Peyer's patch (tissue), 4 donors: ENCODE results near the gene RAB15. TPM values are rescaled to one million over a fixed set of nuclear protein-coding genes. Genes with fewer than 3 reads are reported as not detected.

ENCODE experiments used
- DNase-seq, 3 donors: peaks; one replicate each; pipeline ENCODE4 v3.0.0-alpha.2; 2017 to 2019
- H3K27ac ChIP-seq, 4 donors: fragments of 200-600 bp; sonication (generic); one replicate each; pipeline ENCODE4 v1.5.1; 2016 to 2019
- H3K27me3 ChIP-seq, 2 donors: fragments of 200-600 bp; sonication (generic); one replicate each; pipeline ENCODE4 v1.5.1; 2019
- H3K36me3 ChIP-seq, 3 donors: fragments of 200-600 bp; sonication (generic); one replicate each; pipeline ENCODE4 v1.5.1; 2016 to 2019
- H3K4me1 ChIP-seq, 4 donors: fragments of 200-600 bp; sonication (generic); one replicate each; pipeline ENCODE4 v1.5.1; 2016 to 2019
- H3K4me3 ChIP-seq, 4 donors: fragments of 200-600 bp; sonication (generic); 1 replicate in 3 of 4; 2 replicates in 1 of 4; pipeline ENCODE4 v1.5.1; 2016 to 2019; ENCODE audit warnings: mild to moderate bottlenecking in 1 of 4
- H3K9me3 ChIP-seq, 4 donors: fragments of 200-600 bp; sonication (generic); one replicate each; pipeline ENCODE4 v1.5.1; 2016 to 2019; ENCODE audit warnings: mild to moderate bottlenecking in 1 of 4
- POLR2A ChIP-seq, 2 donors: fragments of 450-650 bp; IDR thresholded peaks; one replicate each; pipeline ENCODE4 v1.5.1; 2017; ENCODE audit warnings: antibody characterized with exemption in 2 of 2, mild to moderate bottlenecking in 2 of 2, moderate library complexity in 2 of 2
- total RNA-seq, 4 donors: library from RNA; depleted of rRNA; stranded (reverse); fragments of >200 nt; gene quantifications; one replicate each; pipeline ENCODE4 v1.1.0, GENCODE V29; 2016
- TF ChIP-seq, protein P1 (sequence below), 6 experiments: fragments of 450-650 bp in 4 of 6; fragments of 200-600 bp in 2 of 6; sonication (generic) in 1 of 6; IDR thresholded peaks; one replicate each; pipeline ENCODE4 v1.5.1; 2017 to 2019; ENCODE audit warnings: antibody characterized with exemption in 6 of 6, mild to moderate bottlenecking in 3 of 6, moderate library complexity in 1 of 6

The RAB15 gene
- total RNA-seq, 4 donors from 2014 or later, result 17.4 to 29.8 (median 22.4) TPM

DNA sequence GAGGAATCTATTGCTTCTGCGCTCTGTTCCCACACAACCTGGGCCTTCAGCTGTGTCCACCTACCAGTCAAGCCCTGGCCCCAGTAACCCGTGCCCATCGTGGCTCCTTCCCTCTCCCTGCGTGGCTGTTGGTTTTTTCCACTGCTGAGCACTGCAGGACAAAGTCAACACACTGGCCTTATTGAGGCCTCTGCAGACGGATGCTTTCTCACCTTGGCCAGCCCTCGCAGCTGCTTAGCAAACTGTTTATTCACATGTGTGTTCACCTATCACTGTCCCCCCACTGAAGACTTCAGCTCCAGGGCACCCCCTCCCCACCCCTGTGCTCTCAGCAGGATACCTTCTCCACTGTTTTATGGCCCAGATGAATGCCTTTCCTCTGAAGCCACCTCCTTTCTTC, 16.8 kb downstream of the RAB15 start:
- H3K27ac ChIP-seq, result no peak overlapping the region
- no peaks in the 10 kb centered on the region for H3K4me1 ChIP-seq
- H3K9me3 ChIP-seq, result no peaks in the 10 kb centered on the region
- H3K36me3 ChIP-seq, result peaks cover 0 to 5% (median 0%) of the 10 kb centered on the region in 3 donors
- no peak overlapping the region for H3K4me3 ChIP-seq
- no peaks in the 10 kb centered on the region for H3K27me3 ChIP-seq
- no peak for DNase-seq
- no peak for TF ChIP-seq POLR2A (IDR thresholded peaks at IDR 0.05)
- TF ChIP-seq, protein P1, sequence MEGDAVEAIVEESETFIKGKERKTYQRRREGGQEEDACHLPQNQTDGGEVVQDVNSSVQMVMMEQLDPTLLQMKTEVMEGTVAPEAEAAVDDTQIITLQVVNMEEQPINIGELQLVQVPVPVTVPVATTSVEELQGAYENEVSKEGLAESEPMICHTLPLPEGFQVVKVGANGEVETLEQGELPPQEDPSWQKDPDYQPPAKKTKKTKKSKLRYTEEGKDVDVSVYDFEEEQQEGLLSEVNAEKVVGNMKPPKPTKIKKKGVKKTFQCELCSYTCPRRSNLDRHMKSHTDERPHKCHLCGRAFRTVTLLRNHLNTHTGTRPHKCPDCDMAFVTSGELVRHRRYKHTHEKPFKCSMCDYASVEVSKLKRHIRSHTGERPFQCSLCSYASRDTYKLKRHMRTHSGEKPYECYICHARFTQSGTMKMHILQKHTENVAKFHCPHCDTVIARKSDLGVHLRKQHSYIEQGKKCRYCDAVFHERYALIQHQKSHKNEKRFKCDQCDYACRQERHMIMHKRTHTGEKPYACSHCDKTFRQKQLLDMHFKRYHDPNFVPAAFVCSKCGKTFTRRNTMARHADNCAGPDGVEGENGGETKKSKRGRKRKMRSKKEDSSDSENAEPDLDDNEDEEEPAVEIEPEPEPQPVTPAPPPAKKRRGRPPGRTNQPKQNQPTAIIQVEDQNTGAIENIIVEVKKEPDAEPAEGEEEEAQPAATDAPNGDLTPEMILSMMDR (IDR thresholded peaks at IDR 0.05), result no peak

DNA sequence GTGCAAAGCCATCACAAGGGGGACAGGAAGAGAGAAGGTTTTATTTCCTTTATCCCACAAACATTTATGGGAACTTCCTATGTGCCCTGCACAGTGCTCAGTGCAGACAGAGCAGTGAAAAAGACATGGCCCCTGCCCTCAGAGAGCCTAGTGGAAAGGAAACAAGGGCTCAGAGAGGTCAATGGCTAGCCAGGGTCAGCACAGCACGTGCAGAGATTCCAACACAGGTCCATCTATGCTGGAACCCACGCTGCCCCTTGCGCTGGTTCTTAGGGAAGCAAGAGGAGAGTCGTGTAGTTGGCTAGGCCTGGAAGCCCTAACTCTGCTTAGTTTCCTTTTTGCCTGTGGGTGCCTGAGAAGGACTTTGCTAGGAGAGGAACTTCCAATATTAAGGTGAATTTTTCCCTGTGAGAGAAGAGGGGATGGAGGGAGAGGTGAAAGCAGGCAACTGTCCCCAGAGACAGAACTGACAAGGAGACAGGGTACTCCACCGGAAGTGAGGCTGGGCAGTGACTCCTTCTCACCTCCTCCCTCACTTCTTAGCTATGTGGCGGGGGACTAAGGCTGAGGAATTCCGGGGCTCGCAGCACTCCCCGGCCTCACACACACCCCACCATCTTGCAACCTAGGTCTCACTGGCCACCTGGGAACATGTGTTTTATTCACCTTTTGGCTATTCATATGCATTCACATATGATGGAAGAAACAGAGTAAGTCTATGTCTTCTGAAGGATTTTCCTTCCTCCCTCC, 17.5 kb downstream of the RAB15 start:
- Histone ChIP-seq H3K4me1 (no peaks in the 10 kb centered on the region), H3K27ac (no peak overlapping the region), H3K27me3 (no peaks in the 10 kb centered on the region), H3K4me3 (no peak overlapping the region), H3K36me3 (peaks cover 0 to 5% (median 0%) of the 10 kb centered on the region in 3 donors), H3K9me3 (no peaks in the 10 kb centered on the region)
- TF ChIP-seq POLR2A (IDR thresholded peaks at IDR 0.05), result no peak
- TF ChIP-seq, protein P1 (IDR thresholded peaks at IDR 0.05), result no peak
- no peak for DNase-seq

DNA sequence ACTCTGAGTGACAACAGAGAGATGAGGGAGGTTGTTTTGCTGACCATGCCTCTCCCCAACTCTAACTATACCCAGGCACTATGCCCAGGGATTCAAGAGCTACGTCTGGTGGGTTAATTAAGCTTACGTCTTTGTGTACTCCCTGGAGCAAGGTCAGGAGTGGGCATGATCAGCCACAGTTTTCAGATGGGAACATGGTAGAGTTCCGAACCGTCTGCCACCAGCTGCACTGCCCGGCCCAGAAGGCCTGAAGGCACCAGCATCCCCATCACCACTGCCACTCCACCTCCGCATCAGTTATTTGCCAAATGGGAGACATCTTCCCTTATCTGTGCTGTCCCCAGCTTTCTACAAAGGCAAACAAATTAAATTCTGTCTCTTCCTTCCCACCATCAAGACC, 18.5 kb downstream of the RAB15 start:
- DNase-seq, result no peak
- Histone ChIP-seq H3K4me3 (no peak overlapping the region), H3K4me1 (no peaks in the 10 kb centered on the region), H3K27ac (no peak overlapping the region), H3K36me3 (peaks cover 0 to 5% (median 0%) of the 10 kb centered on the region in 3 donors), H3K9me3 (no peaks in the 10 kb centered on the region), H3K27me3 (no peaks in the 10 kb centered on the region)
- TF ChIP-seq, protein P1 (IDR thresholded peaks at IDR 0.05), result no peak
- no peak for TF ChIP-seq POLR2A (IDR thresholded peaks at IDR 0.05)

DNA sequence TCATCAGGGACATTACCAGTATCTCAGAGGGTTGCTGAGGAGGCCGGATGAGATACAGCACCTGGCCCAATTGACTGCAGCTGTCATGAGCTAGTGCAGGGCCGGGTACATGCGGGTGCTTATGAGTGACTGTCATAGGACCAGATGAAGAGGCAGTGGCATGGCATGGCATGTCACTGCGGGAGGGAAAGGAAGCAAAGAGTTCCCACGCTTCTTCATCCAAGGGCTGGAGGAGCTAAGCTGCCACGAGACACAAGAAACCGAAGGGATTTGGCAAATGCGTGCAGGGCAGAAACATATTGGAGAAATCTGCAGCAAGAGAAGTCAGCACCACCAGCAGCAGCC, 18.9 kb downstream of the RAB15 start:
- no peaks in the 10 kb centered on the region for H3K4me1 ChIP-seq
- DNase-seq, result no peak
- TF ChIP-seq, protein P1 (IDR thresholded peaks at IDR 0.05), result no peak
- no peak for TF ChIP-seq POLR2A (IDR thresholded peaks at IDR 0.05)

DNA sequence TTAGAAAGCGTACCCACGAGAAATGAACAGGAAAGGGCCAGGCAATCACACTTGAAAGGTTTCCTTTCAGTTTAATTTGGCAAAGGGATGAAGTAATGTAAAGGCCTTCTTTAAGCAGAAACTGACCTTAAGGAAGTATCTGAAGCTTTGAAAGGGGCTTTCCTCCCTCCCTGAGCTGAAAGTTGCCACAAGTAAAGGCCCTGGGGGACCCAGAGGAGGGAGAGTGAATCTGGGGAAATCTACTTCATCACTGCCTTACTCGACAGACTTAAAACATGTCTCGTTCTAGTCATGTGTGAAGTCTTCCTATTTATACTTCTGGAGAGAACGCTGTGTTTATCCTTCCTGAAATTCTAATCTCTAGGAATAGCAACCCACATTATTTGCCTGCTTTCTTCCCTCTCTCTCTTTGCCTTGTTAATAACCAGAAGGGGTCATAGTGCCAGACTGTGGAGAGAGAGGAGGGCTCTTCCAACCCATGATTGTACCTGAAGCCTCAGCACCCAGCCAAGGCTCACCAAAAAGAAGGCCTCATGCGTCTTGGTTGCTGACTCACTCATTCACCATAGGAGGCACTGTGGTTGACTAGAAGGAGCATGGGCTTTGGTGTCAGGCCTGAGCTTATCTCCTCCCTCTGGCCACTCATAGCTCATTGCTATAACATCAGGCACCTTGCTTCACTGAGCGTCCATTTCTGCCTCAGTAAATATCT, 19.4 kb downstream of the RAB15 start:
- H3K4me1 ChIP-seq, result no peaks in the 10 kb centered on the region
- no peak overlapping the region for H3K4me3 ChIP-seq
- TF ChIP-seq, protein P1 (IDR thresholded peaks at IDR 0.05), result peak in 1 of 6 experiments; percentile 4
- no peak for TF ChIP-seq POLR2A (IDR thresholded peaks at IDR 0.05)
- H3K27ac ChIP-seq, result no peak overlapping the region
- H3K36me3 ChIP-seq, result peaks cover 0 to 9% (median 0%) of the 10 kb centered on the region in 3 donors
- no peak for DNase-seq
- H3K27me3 ChIP-seq, result no peaks in the 10 kb centered on the region
- no peaks in the 10 kb centered on the region for H3K9me3 ChIP-seq

More for the DNA sequence above, 18.9 kb downstream of the RAB15 start:
- H3K36me3 ChIP-seq, result peaks cover 0 to 5% (median 0%) of the 10 kb centered on the region in 3 donors
- no peak overlapping the region for H3K4me3 ChIP-seq
- H3K9me3 ChIP-seq, result no peaks in the 10 kb centered on the region
- H3K27me3 ChIP-seq, result no peaks in the 10 kb centered on the region
- H3K27ac ChIP-seq, result no peak overlapping the region
